ENCODE data around the gene SIVA1. TPM values are rescaled to one million over a fixed set of nuclear protein-coding genes. Genes with fewer than 3 reads are reported as not detected.

SIVA1 gene, protein sequence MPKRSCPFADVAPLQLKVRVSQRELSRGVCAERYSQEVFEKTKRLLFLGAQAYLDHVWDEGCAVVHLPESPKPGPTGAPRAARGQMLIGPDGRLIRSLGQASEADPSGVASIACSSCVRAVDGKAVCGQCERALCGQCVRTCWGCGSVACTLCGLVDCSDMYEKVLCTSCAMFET
- total RNA-seq (100 to 1,000 TPM; 111 to 124 TPM), total RNA-seq (16.9 to 111 (median 59.3) reads per million in 172 experiments)
- polyA plus RNA-seq (2013, experiment 1 of 2), result 72.7 TPM
- 53.8 TPM for polyA plus RNA-seq (2013, experiment 2 of 2)

DNA sequence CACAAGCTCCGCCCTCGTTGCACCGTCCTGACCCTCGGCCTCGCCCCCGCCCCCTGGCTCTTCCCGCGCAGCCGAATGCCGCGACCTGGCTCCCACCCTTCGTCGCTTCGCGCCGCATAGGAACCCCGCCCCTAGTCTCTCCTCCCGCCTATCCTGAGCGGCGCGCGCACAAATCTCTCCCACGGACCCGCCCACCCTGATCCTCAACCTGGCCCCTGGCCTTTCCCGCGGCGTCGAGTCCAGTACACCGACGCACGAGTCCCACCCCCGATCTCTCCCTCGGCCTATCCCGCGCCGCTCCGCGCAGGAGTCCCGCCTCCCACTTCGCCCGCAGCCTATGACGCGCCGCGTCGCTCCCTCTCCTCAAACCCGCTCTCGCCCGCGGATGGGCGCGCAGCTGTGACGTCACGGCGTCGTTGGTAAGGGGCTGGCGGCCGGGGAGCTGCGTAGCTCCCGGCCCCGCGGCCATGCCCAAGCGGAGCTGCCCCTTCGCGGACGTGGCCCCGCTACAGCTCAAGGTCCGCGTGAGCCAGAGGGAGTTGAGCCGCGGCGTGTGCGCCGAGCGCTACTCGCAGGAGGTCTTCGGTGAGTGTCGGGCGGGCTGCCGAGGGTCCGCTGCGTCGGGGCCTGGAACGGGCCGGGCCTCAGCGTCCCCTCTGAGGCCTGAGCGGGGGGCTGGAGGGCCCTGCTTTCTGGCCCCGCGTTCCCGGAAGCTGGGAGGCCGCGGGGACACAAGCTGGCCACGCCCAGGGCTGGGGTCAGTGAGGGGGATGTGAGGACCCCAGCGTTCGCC, at the start of gene SIVA1:
SIVA1 (plus strand) TSS at position 413 of the 793 bp plus-strand sequence; CDS start at position 468, 55 bp downstream.
- no peaks in the 10 kb centered on the region for H3K27me3 ChIP-seq (ENCODE audit: control insufficient read depth in 1 of 2, insufficient read depth in 2 of 2, low read length in 2 of 2)
- peak within 1 kb of the TSS; percentile 97 for H3K27ac Mint-ChIP-seq
- H3K4me3 Mint-ChIP-seq, result peak within 1 kb of the TSS; percentile 96
- peak within 1 kb of the TSS; percentile 60 to 83 for H3K27ac ChIP-seq (ENCODE audit: low read depth in 1 of 2, low read length in 2 of 2)
- ChIA-PET POLR2A (interaction anchor here (0.6 to 2.6 kb wide), 26 partner anchors 15 to 587 kb away, joined by 3 to 30 read pairs (median 4); partner anchors contain the start of genes ADSS1, AKT1, BRF1 and CDCA4), CTCF (interaction anchor here (0.7 to 2.6 kb wide), 5 partner anchors 16 to 74 kb away, joined by 3 to 15 read pairs (median 5); partner anchors contain the start of gene ZBTB42)
- intact Hi-C loops (cut with DNase I, micrococcal nuclease), result loop anchor here (1.0 to 10.0 kb wide), 10 partner anchors 16 to 1038 kb away; partner anchors contain the start of genes ADSS1 (in 1 of the 2), CDCA4 (in 1 of the 2), INF2 (in 1 of the 2) and XRCC3 (in 1 of the 2)
- peak; percentile 99 to 100 (median 99) for DNase-seq
- TF ChIP-seq, protein P1, sequence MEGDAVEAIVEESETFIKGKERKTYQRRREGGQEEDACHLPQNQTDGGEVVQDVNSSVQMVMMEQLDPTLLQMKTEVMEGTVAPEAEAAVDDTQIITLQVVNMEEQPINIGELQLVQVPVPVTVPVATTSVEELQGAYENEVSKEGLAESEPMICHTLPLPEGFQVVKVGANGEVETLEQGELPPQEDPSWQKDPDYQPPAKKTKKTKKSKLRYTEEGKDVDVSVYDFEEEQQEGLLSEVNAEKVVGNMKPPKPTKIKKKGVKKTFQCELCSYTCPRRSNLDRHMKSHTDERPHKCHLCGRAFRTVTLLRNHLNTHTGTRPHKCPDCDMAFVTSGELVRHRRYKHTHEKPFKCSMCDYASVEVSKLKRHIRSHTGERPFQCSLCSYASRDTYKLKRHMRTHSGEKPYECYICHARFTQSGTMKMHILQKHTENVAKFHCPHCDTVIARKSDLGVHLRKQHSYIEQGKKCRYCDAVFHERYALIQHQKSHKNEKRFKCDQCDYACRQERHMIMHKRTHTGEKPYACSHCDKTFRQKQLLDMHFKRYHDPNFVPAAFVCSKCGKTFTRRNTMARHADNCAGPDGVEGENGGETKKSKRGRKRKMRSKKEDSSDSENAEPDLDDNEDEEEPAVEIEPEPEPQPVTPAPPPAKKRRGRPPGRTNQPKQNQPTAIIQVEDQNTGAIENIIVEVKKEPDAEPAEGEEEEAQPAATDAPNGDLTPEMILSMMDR (IDR thresholded peaks at IDR 0.05), result no peak
- no peaks in the 10 kb centered on the region for H3K27me3 Mint-ChIP-seq
- H3K9me3 Mint-ChIP-seq, result no peaks in the 10 kb centered on the region
- H3K9me3 ChIP-seq (ENCODE audit: control insufficient read depth in 1 of 2, insufficient read depth in 1 of 2, low read length in 2 of 2), result no peaks in the 10 kb centered on the region
- peak within 1 kb of the TSS; percentile 93 for H3K4me3 ChIP-seq (ENCODE audit: low read length)
- H3K4me1 Mint-ChIP-seq (ENCODE audit: low read depth), result peaks cover 37% of the 10 kb centered on the region
- peaks cover 48% of the 10 kb centered on the region for H3K36me3 Mint-ChIP-seq (ENCODE audit: low read depth)
- H3K4me1 ChIP-seq (ENCODE audit: insufficient read depth, low read length), result peaks cover 41% of the 10 kb centered on the region
- ATAC-seq (ENCODE audit: poor library complexity), result peak; percentile 88
- peaks cover 28% of the 10 kb centered on the region for H3K36me3 ChIP-seq (ENCODE audit: insufficient read depth, low read length)

DNA sequence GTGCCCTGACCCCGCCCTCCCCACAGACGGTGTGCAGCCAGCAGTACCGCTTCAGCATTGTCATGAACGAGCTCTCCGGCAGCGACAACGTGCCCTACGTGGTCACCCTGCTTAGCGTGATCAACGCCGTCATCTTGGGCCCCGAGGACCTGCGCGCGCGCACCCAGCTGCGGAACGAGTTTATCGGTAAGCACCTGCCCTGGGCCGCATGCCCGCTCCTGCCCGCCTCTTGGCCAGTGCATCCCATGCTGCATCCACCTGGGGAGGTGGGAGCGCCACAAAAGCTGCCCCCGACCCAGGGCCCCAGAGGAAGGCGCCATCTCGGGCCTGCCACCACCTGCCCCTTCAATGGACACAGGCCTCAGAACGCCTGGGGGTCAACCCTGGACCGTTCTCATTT, 49.7 kb upstream of the SIVA1 start:
- no peak overlapping the region for H3K4me3 ChIP-seq (ENCODE audit: low read length)
- ChIA-PET POLR2A (interaction anchor here (1.2 kb wide), 1 partner anchor 37 kb away, joined by 3 read pairs; no protein-coding TSS in a partner anchor), CTCF (no interaction called here)
- peaks cover under 1% of the 10 kb centered on the region for H3K4me1 ChIP-seq (ENCODE audit: insufficient read depth, low read length)
- no peak for ATAC-seq (ENCODE audit: poor library complexity)
- H3K27me3 ChIP-seq (ENCODE audit: control insufficient read depth in 1 of 2, insufficient read depth in 2 of 2, low read length in 2 of 2), result no peaks in the 10 kb centered on the region
- no peak overlapping the region for H3K4me3 Mint-ChIP-seq
- H3K4me1 Mint-ChIP-seq (ENCODE audit: low read depth), result peaks cover 3% of the 10 kb centered on the region
- H3K27ac ChIP-seq (ENCODE audit: low read depth in 1 of 2, low read length in 2 of 2), result no peak overlapping the region
- TF ChIP-seq, protein P1 (IDR thresholded peaks at IDR 0.05), result no peak
- peaks cover 44% of the 10 kb centered on the region for H3K36me3 ChIP-seq (ENCODE audit: insufficient read depth, low read length)
- DNase-seq, result no peak
- H3K36me3 Mint-ChIP-seq (ENCODE audit: low read depth), result peaks cover 13% of the 10 kb centered on the region
- no peaks in the 10 kb centered on the region for H3K27me3 Mint-ChIP-seq
- H3K9me3 ChIP-seq (ENCODE audit: control insufficient read depth in 1 of 2, insufficient read depth in 1 of 2, low read length in 2 of 2), result no peaks in the 10 kb centered on the region
- H3K27ac Mint-ChIP-seq, result no peak overlapping the region
- no peaks in the 10 kb centered on the region for H3K9me3 Mint-ChIP-seq
- intact Hi-C loops (cut with DNase I, micrococcal nuclease), result no loop called here

DNA sequence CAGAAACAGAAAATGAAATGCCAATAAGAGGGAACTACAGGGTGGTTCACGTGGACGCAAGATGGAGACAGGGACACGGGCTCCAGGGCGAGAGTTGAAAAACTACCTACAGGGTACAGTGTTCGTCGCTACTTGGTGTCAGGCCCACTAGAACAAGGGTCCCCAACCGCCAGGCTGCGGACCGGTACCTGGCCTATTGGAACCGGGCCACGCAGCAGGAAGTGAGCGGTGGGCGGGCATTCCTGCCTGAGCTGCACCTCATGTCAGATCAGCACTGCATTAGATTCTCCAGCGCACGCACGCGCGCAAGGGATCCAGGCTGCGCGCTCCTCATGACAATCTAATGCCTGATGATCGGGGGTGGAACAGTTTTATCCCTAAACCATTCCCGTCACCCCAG, 48.7 kb upstream of the SIVA1 start:
- DNase-seq (no peak), ATAC-seq (ENCODE audit: poor library complexity) (no peak)
- CTCF ChIA-PET, result no interaction called here
- Mint-ChIP-seq H3K4me3 (no peak overlapping the region), H3K36me3 (ENCODE audit: low read depth) (peaks cover 20% of the 10 kb centered on the region), H3K9me3 (no peaks in the 10 kb centered on the region), H3K27me3 (no peaks in the 10 kb centered on the region), H3K4me1 (ENCODE audit: low read depth) (peaks cover 5% of the 10 kb centered on the region), H3K27ac (no peak overlapping the region)
- H3K27me3 ChIP-seq (ENCODE audit: control insufficient read depth in 1 of 2, insufficient read depth in 2 of 2, low read length in 2 of 2), result no peaks in the 10 kb centered on the region
- H3K36me3 ChIP-seq (ENCODE audit: insufficient read depth, low read length), result peaks cover 44% of the 10 kb centered on the region
- intact Hi-C loops (cut with DNase I, micrococcal nuclease), result no loop called here
- TF ChIP-seq, protein P1 (IDR thresholded peaks at IDR 0.05), result no peak
- POLR2A ChIA-PET, result no interaction called here
- H3K9me3 ChIP-seq (ENCODE audit: control insufficient read depth in 1 of 2, insufficient read depth in 1 of 2, low read length in 2 of 2), result no peaks in the 10 kb centered on the region
- H3K4me3 ChIP-seq (ENCODE audit: low read length), result no peak overlapping the region
- peaks cover 8% of the 10 kb centered on the region for H3K4me1 ChIP-seq (ENCODE audit: insufficient read depth, low read length)
- no peak overlapping the region for H3K27ac ChIP-seq (ENCODE audit: low read depth in 1 of 2, low read length in 2 of 2)

Measured in CD4-positive, alpha-beta T cell (primary cell).